SK-N-SH (cell line): ENCODE results near the gene TMEM80. TPM values are rescaled to one million over a fixed set of nuclear protein-coding genes. Genes with fewer than 3 reads are reported as not detected.

Source experiments
- CTCF ChIA-PET: fragments of 300-600, 350-600 bp; formaldehyde crosslinking; extraction: SDS; loops from one replicate; lab custom pipeline; 2021; lab: Yijun Ruan, JAX
- POLR2A ChIA-PET: fragments of 350-600 bp; sonication (Branson Sonifier 250); formaldehyde crosslinking; extraction: SDS; loops from one replicate; lab custom pipeline; 2020; ENCODE audit warnings: antibody characterized with exemption, inconsistent platforms; lab: Yijun Ruan, JAX
- DNase-seq: peaks from one replicate; pipeline ENCODE4 v3.0.0; 2012
- H2AFZ ChIP-seq: fragments of 200-600 bp; sonication (generic); 2 replicates; pipeline ENCODE4 v1.8.1; 2016; ENCODE audit warnings: antibody characterized with exemption, mild to moderate bottlenecking, low read depth
- H3F3A ChIP-seq: fragments of 200-600 bp; sonication (generic); replicated peaks from 2 replicates; pipeline ENCODE3; 2016; ENCODE audit warnings: antibody characterized with exemption, mild to moderate bottlenecking; ENCODE audit not compliant: insufficient read depth
- H3K27ac ChIP-seq, 2 experiments: fragments of 200-500 bp in 1 of 2; fragments of 200-600 bp in 1 of 2; sonication (Bioruptor generic) in 1 of 2; sonication (generic), shearing (Covaris generic) in 1 of 2; 2 replicates each; pipeline versions ENCODE4 v1.5.1 to v1.6.1; 2014 to 2016; ENCODE audit warnings: low read depth in 2 of 2, inconsistent platforms in 1 of 2, low read length in 1 of 2, mild to moderate bottlenecking in 1 of 2, mixed read lengths in 1 of 2
- H3K27me3 ChIP-seq: fragments of 200-600 bp; sonication (generic), shearing (Covaris generic); 2 replicates; pipeline ENCODE4 v1.6.1; 2016; ENCODE audit warnings: mixed run types; ENCODE audit not compliant: insufficient read depth
- H3K36me3 ChIP-seq, 2 experiments: fragments of 200-500 bp in 1 of 2; fragments of 200-600 bp in 1 of 2; sonication (Bioruptor generic) in 1 of 2; sonication (generic) in 1 of 2; replicated peaks in 1 of 2; 2 replicates each; pipeline versions ENCODE3 to v1.5.1; 2014 to 2016; ENCODE audit warnings: low read length in 1 of 2, mild to moderate bottlenecking in 1 of 2; ENCODE audit not compliant: insufficient read depth in 2 of 2, control insufficient read depth in 1 of 2
- H3K4me1 ChIP-seq, 2 experiments: fragments of 200-500 bp in 1 of 2; fragments of 200-600 bp in 1 of 2; sonication (Bioruptor generic) in 1 of 2; sonication (generic), shearing (Covaris generic) in 1 of 2; 2 replicates each; pipeline versions ENCODE4 v1.5.1 to v1.6.1; 2014 to 2016; ENCODE audit warnings: low read depth in 1 of 2, low read length in 1 of 2, mixed run types in 1 of 2; ENCODE audit not compliant: insufficient read depth in 2 of 2, control insufficient read depth in 1 of 2
- H3K4me2 ChIP-seq: fragments of 200-600 bp; sonication (generic), shearing (Covaris generic); 2 replicates; pipeline ENCODE4 v1.6.1; 2017; ENCODE audit warnings: mixed run types
- H3K4me3 ChIP-seq, 2 experiments: fragments of 200-500 bp in 1 of 2; fragments of 200-600 bp in 1 of 2; sonication (Bioruptor generic) in 1 of 2; sonication (generic), shearing (Covaris generic) in 1 of 2; 2 replicates each; pipeline versions ENCODE4 v1.5.1 to v1.8.1; 2014 to 2016; ENCODE audit warnings: low read depth in 2 of 2, inconsistent platforms in 1 of 2, low read length in 1 of 2, mild to moderate bottlenecking in 1 of 2, mixed read lengths in 1 of 2, moderate library complexity in 1 of 2
- H3K79me2 ChIP-seq: fragments of 200-600 bp; sonication (generic); 2 replicates; pipeline ENCODE4 v1.8.1; 2017; ENCODE audit warnings: mild to moderate bottlenecking; ENCODE audit not compliant: insufficient read depth
- H3K9ac ChIP-seq: fragments of 200-600 bp; sonication (generic); 2 replicates; pipeline ENCODE4 v1.6.1; 2017; ENCODE audit warnings: mixed run types
- H3K9me2 ChIP-seq: fragments of 200-600 bp; sonication (generic); 2 replicates; pipeline ENCODE4 v1.6.1; 2017; ENCODE audit warnings: mixed run types
- H3K9me3 ChIP-seq: fragments of 200-600 bp; sonication (generic); 2 replicates; pipeline ENCODE4 v1.6.1; 2017; ENCODE audit warnings: mixed run types, mild to moderate bottlenecking, moderate library complexity
- H4K20me1 ChIP-seq: fragments of 200-600 bp; sonication (generic); 2 replicates; pipeline ENCODE4 v1.6.1; 2017; ENCODE audit warnings: mild to moderate bottlenecking, mixed run types; ENCODE audit not compliant: insufficient read depth
- FOXM1 ChIP-seq: IDR thresholded peaks from 2 replicates; pipeline ENCODE4 v1.4.0; 2012; ENCODE audit warnings: low read depth, mild to moderate bottlenecking
- GABPA ChIP-seq: IDR thresholded peaks from 2 replicates; pipeline ENCODE4 v1.4.0; 2012; ENCODE audit warnings: low read depth, mild to moderate bottlenecking
- MEF2A ChIP-seq: IDR thresholded peaks from 2 replicates; pipeline ENCODE4 v1.4.0; 2012; ENCODE audit warnings: low read depth, borderline replicate concordance
- RAD21 ChIP-seq: IDR thresholded peaks from 2 replicates; pipeline ENCODE4 v1.6.1; 2012; ENCODE audit warnings: mild to moderate bottlenecking, low read length
- RXRA ChIP-seq: IDR thresholded peaks from 2 replicates; pipeline ENCODE4 v1.4.0; 2012; ENCODE audit warnings: low read depth, mild to moderate bottlenecking, borderline replicate concordance
- SMC3 ChIP-seq: IDR thresholded peaks from 2 replicates; pipeline ENCODE4 v1.6.1; 2012; ENCODE audit warnings: low read depth, low read length, improper control_type of control experiment
- YY1 ChIP-seq: IDR thresholded peaks from 2 replicates; pipeline ENCODE4 v1.4.0; 2012; ENCODE audit warnings: low read depth, mild to moderate bottlenecking
- WGBS: methylation state at CpG from one replicate; pipeline ENCODE4 v1.1.6; 2017; ENCODE audit warnings: low lambda C conversion rate; 5-methylcytosine and 5-hydroxymethylcytosine counted together
- polyA plus RNA-seq, 3 experiments: library from polyadenylated mRNA; depleted of rRNA; stranded (reverse); fragments of >200 nt; gene quantifications; 2 replicates each; pipeline ENCODE4 v1.2.3, GENCODE V29; 2012
- TF ChIP-seq, protein P1 (sequence below): fragments of 200-600 bp; sonication (generic); IDR thresholded peaks from 2 replicates; pipeline ENCODE4 v1.6.1; 2017; ENCODE audit warnings: antibody characterized with exemption, mild to moderate bottlenecking, moderate library complexity
- TF ChIP-seq, protein P2 (sequence below): IDR thresholded peaks from 2 replicates; pipeline ENCODE4 v1.4.0; 2012; ENCODE audit warnings: low read depth, borderline replicate concordance
- TF ChIP-seq, protein P3 (sequence below): fragments of 150-350 bp; IDR thresholded peaks from 2 replicates; pipeline ENCODE4 v1.6.1; 2016; ENCODE audit warnings: mild to moderate bottlenecking, low read depth, low read length

The TMEM80 gene
- polyA plus RNA-seq, 1 of the 3 experiments (the other 2 are of a cell fraction): 40.4 TPM

DNA sequence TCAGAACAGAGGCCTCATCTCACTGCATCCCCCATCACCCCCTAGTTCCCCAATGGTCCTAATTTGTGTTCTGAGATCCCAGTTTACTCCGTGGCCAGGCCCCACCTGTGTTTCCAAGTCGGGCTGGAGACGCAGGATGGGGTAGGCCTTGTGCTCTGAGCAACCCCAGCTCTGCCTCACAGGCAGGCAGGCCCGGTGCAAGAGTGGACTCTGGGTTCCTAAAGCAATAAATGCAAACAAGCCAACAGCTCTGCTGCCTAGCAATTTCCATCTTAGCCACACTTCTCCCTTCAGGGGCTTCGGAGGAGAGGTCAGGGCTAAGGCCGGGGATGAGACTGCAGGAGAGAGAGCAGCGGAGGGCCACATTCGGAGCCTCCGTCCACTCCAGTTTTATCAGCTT, 7.9 kb downstream of the TMEM80 start:
- H3K4me1 ChIP-seq: peaks cover 0 to 2% of the 10 kb centered on the region in 2 experiments; a peak in 1 of 4 replicates
- no peaks in the 10 kb centered on the region for H3F3A ChIP-seq
- H3K4me3 ChIP-seq: no peak overlapping the region
- POLR2A ChIA-PET: no interaction called here
- no peaks in the 10 kb centered on the region for H3K9me2 ChIP-seq
- H2AFZ ChIP-seq: no peak overlapping the region
- H3K79me2 ChIP-seq: peaks cover 5% of the 10 kb centered on the region; the same call in 1 of the 2 replicates
- 92% methylated on average over 9 of the region's 9 CpGs for WGBS
- no peaks in the 10 kb centered on the region for H3K9me3 ChIP-seq
- H3K36me3 ChIP-seq: peaks cover 0 to 3% of the 10 kb centered on the region in 2 experiments
- CTCF ChIA-PET: interaction anchor here (1.5 to 3.9 kb wide), 3 partner anchors 20 to 24 kb away, joined by 3 to 22 read pairs (median 7); no protein-coding TSS in a partner anchor
- no peaks in the 10 kb centered on the region for H3K27me3 ChIP-seq
- no peak overlapping the region for H3K27ac ChIP-seq
- no peak overlapping the region for H3K9ac ChIP-seq
- H3K4me2 ChIP-seq: no peak overlapping the region
- no peaks in the 10 kb centered on the region for H4K20me1 ChIP-seq
- TF ChIP-seq, protein P1, sequence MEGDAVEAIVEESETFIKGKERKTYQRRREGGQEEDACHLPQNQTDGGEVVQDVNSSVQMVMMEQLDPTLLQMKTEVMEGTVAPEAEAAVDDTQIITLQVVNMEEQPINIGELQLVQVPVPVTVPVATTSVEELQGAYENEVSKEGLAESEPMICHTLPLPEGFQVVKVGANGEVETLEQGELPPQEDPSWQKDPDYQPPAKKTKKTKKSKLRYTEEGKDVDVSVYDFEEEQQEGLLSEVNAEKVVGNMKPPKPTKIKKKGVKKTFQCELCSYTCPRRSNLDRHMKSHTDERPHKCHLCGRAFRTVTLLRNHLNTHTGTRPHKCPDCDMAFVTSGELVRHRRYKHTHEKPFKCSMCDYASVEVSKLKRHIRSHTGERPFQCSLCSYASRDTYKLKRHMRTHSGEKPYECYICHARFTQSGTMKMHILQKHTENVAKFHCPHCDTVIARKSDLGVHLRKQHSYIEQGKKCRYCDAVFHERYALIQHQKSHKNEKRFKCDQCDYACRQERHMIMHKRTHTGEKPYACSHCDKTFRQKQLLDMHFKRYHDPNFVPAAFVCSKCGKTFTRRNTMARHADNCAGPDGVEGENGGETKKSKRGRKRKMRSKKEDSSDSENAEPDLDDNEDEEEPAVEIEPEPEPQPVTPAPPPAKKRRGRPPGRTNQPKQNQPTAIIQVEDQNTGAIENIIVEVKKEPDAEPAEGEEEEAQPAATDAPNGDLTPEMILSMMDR: no peak
- TF ChIP-seq YY1: no peak
- TF ChIP-seq MEF2A: no peak
- DNase-seq: no peak

DNA sequence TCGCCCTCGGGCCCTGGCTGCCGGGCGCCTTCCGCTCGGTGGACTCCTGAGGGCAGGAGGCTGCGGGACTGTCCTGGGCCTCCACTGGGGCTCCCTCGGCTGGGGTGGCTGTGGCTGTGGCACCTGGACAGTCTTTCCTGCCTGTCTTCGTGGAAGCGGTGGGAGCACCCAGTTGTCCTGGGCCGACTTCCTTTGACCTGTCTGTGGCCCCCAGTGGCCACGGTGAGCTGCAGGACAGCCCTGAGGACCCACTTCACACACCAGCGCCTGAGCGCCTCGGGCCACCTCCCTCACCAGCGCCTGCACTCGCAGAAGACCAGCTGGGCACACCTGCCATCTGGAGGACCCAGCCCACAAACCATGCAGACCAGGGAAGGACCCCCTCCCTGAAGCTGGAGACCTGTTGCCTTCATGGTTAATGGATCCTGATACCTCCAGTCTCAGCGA, 8.6 kb downstream of the TMEM80 start:
- Histone ChIP-seq H3K9ac (no peak overlapping the region), H3F3A (no peaks in the 10 kb centered on the region), H2AFZ (no peak overlapping the region), H3K4me2 (no peak overlapping the region), H3K4me1 (peaks cover 0 to 2% of the 10 kb centered on the region in 2 experiments; a peak in 1 of 4 replicates), H3K9me2 (no peaks in the 10 kb centered on the region), H3K27ac (no peak overlapping the region), H3K27me3 (no peaks in the 10 kb centered on the region), H3K9me3 (no peaks in the 10 kb centered on the region), H4K20me1 (no peaks in the 10 kb centered on the region), H3K79me2 (peaks cover 4% of the 10 kb centered on the region; the same call in 1 of the 2 replicates), H3K36me3 (peaks cover 0 to 3% of the 10 kb centered on the region in 2 experiments), H3K4me3 (no peak overlapping the region)
- CTCF ChIA-PET: interaction anchor here (1.1 to 3.9 kb wide), 3 partner anchors 8 to 24 kb away, joined by 5 to 22 read pairs (median 7); partner anchors contain the start of gene TMEM80
- POLR2A ChIA-PET: interaction anchor here (1.6 kb wide), 1 partner anchor 8 kb away, joined by 6 read pairs; the partner anchor contains the start of gene TMEM80
- no peak for DNase-seq
- TF ChIP-seq FOXM1: no peak
- TF ChIP-seq, protein P1: no peak
- no peak for TF ChIP-seq RAD21
- TF ChIP-seq SMC3: no peak
- TF ChIP-seq, protein P2, sequence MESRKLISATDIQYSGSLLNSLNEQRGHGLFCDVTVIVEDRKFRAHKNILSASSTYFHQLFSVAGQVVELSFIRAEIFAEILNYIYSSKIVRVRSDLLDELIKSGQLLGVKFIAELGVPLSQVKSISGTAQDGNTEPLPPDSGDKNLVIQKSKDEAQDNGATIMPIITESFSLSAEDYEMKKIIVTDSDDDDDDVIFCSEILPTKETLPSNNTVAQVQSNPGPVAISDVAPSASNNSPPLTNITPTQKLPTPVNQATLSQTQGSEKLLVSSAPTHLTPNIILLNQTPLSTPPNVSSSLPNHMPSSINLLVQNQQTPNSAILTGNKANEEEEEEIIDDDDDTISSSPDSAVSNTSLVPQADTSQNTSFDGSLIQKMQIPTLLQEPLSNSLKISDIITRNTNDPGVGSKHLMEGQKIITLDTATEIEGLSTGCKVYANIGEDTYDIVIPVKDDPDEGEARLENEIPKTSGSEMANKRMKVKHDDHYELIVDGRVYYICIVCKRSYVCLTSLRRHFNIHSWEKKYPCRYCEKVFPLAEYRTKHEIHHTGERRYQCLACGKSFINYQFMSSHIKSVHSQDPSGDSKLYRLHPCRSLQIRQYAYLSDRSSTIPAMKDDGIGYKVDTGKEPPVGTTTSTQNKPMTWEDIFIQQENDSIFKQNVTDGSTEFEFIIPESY: no peak
- TF ChIP-seq, protein P3, sequence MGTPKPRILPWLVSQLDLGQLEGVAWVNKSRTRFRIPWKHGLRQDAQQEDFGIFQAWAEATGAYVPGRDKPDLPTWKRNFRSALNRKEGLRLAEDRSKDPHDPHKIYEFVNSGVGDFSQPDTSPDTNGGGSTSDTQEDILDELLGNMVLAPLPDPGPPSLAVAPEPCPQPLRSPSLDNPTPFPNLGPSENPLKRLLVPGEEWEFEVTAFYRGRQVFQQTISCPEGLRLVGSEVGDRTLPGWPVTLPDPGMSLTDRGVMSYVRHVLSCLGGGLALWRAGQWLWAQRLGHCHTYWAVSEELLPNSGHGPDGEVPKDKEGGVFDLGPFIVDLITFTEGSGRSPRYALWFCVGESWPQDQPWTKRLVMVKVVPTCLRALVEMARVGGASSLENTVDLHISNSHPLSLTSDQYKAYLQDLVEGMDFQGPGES: no peak
- no peak for TF ChIP-seq GABPA
- no peak for TF ChIP-seq RXRA
- TF ChIP-seq, all 33 proteins: peak for 0
- 92% methylated on average over 9 of the region's 18 CpGs for WGBS
